ENCODE data around the gene CDC42.

GRCh38 chr1:22037520-22037919 lies 15.0 kb upstream of the CDC42 start:
- TF ChIP-seq EZH2 (IDR thresholded peaks at IDR 0.05; ENCODE audit: low read length, unreplicated experiment) (no peak), CTCF (conservative IDR thresholded peaks at IDR 0.05; ENCODE audit: low read depth, low read length) (no peak), EZH2phosphoT487 (IDR thresholded peaks at IDR 0.05; ENCODE audit: borderline replicate concordance, low read length) (no peak)
